Measurements from ENCODE around the gene LRRC75A. TPM values are rescaled to one million over a fixed set of nuclear protein-coding genes. Genes with fewer than 3 reads are reported as not detected.

Gene LRRC75A
- total RNA-seq, 1 experiment from 2014 or later, result 10.1 TPM

DNA sequence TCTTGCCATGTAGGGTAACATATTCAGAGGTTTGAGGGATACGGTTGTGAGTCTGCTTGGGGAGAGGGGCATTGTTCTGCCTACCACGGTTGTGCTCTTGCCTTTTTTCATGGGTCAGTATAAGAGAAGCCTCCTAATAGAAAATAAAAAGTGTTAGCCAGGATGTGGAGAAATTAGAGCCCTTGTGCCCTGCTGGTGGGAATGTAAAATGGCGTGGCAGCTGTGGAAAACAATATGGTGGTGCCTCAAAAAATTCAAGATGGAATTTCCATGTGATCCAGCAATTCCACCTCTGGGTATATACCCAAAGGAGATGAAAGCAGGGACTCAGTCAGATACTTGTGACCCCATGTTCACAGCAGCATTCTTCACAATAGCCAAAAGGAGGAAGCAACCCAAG, 14.2 kb upstream of the LRRC75A start:
- no peak overlapping the region for H2BK15ac ChIP-seq (ENCODE audit: low read depth, low read length)
- no peaks in the 10 kb centered on the region for H3K27me3 ChIP-seq (ENCODE audit: insufficient read depth, low read length)
- H3K4me2 ChIP-seq (ENCODE audit: insufficient read depth, insufficient read length, low read length), result no peak overlapping the region
- H2AFZ ChIP-seq (ENCODE audit: low read length), result no peak overlapping the region
- H3K18ac ChIP-seq (ENCODE audit: insufficient read length, low read depth, low read length), result no peak overlapping the region
- H2AK5ac ChIP-seq (ENCODE audit: insufficient read length, low read length), result no peak overlapping the region
- no peaks in the 10 kb centered on the region for H3K9me3 ChIP-seq (ENCODE audit: control insufficient read depth, low read depth, low read length)
- H4K20me1 ChIP-seq (ENCODE audit: control insufficient read depth, insufficient read depth, insufficient read length), result no peaks in the 10 kb centered on the region
- H2BK20ac ChIP-seq (ENCODE audit: low read depth, low read length, poor library complexity, severe bottlenecking), result no peak overlapping the region
- no peak overlapping the region for H2BK12ac ChIP-seq (ENCODE audit: insufficient read length, low read depth, low read length)
- Mint-ChIP-seq H3K27me3 (ENCODE audit: low read depth) (peaks cover 11% of the 10 kb centered on the region), H3K27ac (no peak overlapping the region), H3K36me3 (ENCODE audit: insufficient read depth in 1 of 3, low read depth in 3 of 3) (no peaks in the 10 kb centered on the region), H3K4me3 (no peak overlapping the region), H3K4me1 (no peaks in the 10 kb centered on the region), H3K9me3 (no peaks in the 10 kb centered on the region; a peak in 1 of 5 replicates)
- no CpG with 5 or more reads among the region's 3 CpGs for WGBS (ENCODE audit: extremely low coverage, insufficient read length, low lambda C conversion rate)
- H3K23me2 ChIP-seq (ENCODE audit: insufficient read length, low read depth, low read length, poor library complexity, severe bottlenecking), result no peaks in the 10 kb centered on the region
- H3T11ph ChIP-seq (ENCODE audit: low read length), result no peak overlapping the region
- H4K5ac ChIP-seq (ENCODE audit: insufficient read length, low read depth, low read length), result no peak overlapping the region
- peak; percentile 50 for TF ChIP-seq CTCF (conservative IDR thresholded peaks at IDR 0.05)
- H3K14ac ChIP-seq (ENCODE audit: insufficient read depth, low read length), result no peak overlapping the region
- no peak overlapping the region for H2BK120ac ChIP-seq (ENCODE audit: low read depth, low read length, poor library complexity, severe bottlenecking)
- H3K79me2 ChIP-seq (ENCODE audit: insufficient read depth, low read length), result no peaks in the 10 kb centered on the region
- H3K4me1 ChIP-seq (ENCODE audit: insufficient read depth, low read length), result no peaks in the 10 kb centered on the region
- no peaks in the 10 kb centered on the region for H3K79me1 ChIP-seq (ENCODE audit: insufficient read depth, low read depth, low read length, poor library complexity, severe bottlenecking)
- H2BK5ac ChIP-seq (ENCODE audit: insufficient read length, low read length), result no peak overlapping the region
- no peak overlapping the region for H3K23ac ChIP-seq (ENCODE audit: insufficient read length, low read depth, low read length)
- H3K56ac ChIP-seq (ENCODE audit: insufficient read length, low read depth, low read length), result no peak overlapping the region
- no peak overlapping the region for H3K9ac ChIP-seq (ENCODE audit: extremely low read depth, insufficient read length, low read length)
- no peak overlapping the region for H4K8ac ChIP-seq (replicated peaks; ENCODE audit: insufficient read length, low read depth, low read length)
- H3K27ac ChIP-seq (ENCODE audit: insufficient read length, low read depth, low read length), result no peak overlapping the region
- no peak overlapping the region for H3K4ac ChIP-seq (ENCODE audit: low read depth, low read length)
- no peak overlapping the region for H4K91ac ChIP-seq (ENCODE audit: insufficient read length, low read depth, low read length)
- no peak for DNase-seq
